Duodenal mucosa (tissue), 2 donors: ENCODE data around the gene HERC5.
"Not testable (repeated sequence)": the region's sequence is repeated elsewhere in the genome, so short reads cannot be mapped to it uniquely, and the experiment has no call there.

Experiments used
- H3K27ac ChIP-seq: one replicate; pipeline ENCODE4 v1.7.0; 2013; ENCODE audit warnings: low read depth, low read length
- H3K27me3 ChIP-seq, 2 donors: one replicate each; pipeline ENCODE4 v1.7.0; 2013; ENCODE audit warnings: low read length in 2 of 2, control low read depth in 1 of 2; ENCODE audit not compliant: insufficient read depth in 2 of 2, control insufficient read depth in 1 of 2
- H3K36me3 ChIP-seq, 2 donors: one replicate each; pipeline ENCODE4 v1.7.0; 2013; ENCODE audit warnings: low read length in 2 of 2, control low read depth in 1 of 2; ENCODE audit not compliant: insufficient read depth in 2 of 2, control insufficient read depth in 1 of 2
- H3K4me1 ChIP-seq, 2 donors: one replicate each; pipeline ENCODE4 v1.7.0; 2013; ENCODE audit warnings: low read length in 2 of 2, control low read depth in 1 of 2; ENCODE audit not compliant: insufficient read depth in 2 of 2, control insufficient read depth in 1 of 2
- H3K4me3 ChIP-seq, 2 donors: one replicate each; pipeline ENCODE4 v1.7.0; 2013; ENCODE audit warnings: low read length in 2 of 2, low read depth in 1 of 2
- H3K9ac ChIP-seq, 2 donors: one replicate each; pipeline ENCODE4 v1.7.0; 2013; ENCODE audit warnings: low read length in 2 of 2, low read depth in 1 of 2
- H3K9me3 ChIP-seq, 2 donors: one replicate each; pipeline ENCODE4 v1.7.0; 2013; ENCODE audit warnings: low read length in 2 of 2, control low read depth in 1 of 2; ENCODE audit not compliant: control insufficient read depth in 1 of 2

The HERC5 gene

GRCh38 chr4:88528861-88529260, 71.9 kb downstream of the HERC5 start:
- H3K36me3 ChIP-seq: no peaks in the 10 kb centered on the region
- no peaks in the 10 kb centered on the region for H3K27me3 ChIP-seq
- H3K27ac ChIP-seq: no peak overlapping the region
- H3K4me3 ChIP-seq: no peak overlapping the region
- H3K9me3 ChIP-seq: no peaks in the 10 kb centered on the region
- no peak overlapping the region for H3K9ac ChIP-seq
- peaks cover 8 to 11% of the 10 kb centered on the region in 2 donors for H3K4me1 ChIP-seq

GRCh38 chr4:88531549-88531948, 74.6 kb downstream of the HERC5 start:
- H3K27ac ChIP-seq: no peak overlapping the region
- H3K9ac ChIP-seq: no peak overlapping the region
- H3K4me3 ChIP-seq: no peak overlapping the region
- no peaks in the 10 kb centered on the region for H3K36me3 ChIP-seq
- H3K27me3 ChIP-seq: no peaks in the 10 kb centered on the region
- peaks cover 0 to 4% of the 10 kb centered on the region in 2 donors for H3K4me1 ChIP-seq
- H3K9me3 ChIP-seq: no peaks in the 10 kb centered on the region

DNA sequence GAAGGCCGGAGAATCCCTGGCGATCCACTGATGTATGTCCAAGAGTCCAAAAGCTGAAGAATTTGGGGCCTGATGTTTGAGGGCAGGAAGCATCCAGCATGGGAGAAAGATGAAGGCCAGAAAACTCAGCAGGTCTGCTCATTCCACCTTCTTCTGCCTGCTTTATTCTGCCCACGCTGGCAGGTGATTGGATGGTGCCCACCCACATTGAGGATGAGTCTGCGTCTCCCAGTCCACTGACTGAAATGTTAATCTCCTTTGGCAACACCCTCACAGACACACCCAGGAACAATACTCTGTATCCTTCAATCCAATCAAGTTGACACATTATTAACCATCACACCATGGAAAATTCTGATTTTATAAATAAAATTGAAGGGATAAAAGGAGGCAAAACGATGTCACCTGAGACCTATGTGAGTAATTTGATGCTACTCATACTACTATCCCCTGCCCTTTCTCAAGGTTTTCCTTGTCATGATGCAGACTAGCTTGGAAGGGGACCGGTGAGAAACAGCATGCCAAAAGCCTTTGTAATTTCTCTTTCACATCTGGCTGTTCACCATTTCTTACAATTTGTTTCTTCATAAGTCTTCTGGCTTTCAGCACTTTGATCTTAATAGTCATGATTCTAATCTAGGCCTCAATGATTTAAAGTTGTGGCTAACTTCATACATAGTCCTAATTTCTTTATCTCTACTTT, 76.3 kb downstream of the HERC5 start:
- Histone ChIP-seq H3K36me3 (no peaks in the 10 kb centered on the region), H3K4me3 (no peak overlapping the region), H3K9ac (no peak overlapping the region), H3K27me3 (no peaks in the 10 kb centered on the region), H3K27ac (no peak overlapping the region), H3K9me3 (no peaks in the 10 kb centered on the region), H3K4me1 (peaks cover 0 to 2% of the 10 kb centered on the region in 2 donors)

DNA sequence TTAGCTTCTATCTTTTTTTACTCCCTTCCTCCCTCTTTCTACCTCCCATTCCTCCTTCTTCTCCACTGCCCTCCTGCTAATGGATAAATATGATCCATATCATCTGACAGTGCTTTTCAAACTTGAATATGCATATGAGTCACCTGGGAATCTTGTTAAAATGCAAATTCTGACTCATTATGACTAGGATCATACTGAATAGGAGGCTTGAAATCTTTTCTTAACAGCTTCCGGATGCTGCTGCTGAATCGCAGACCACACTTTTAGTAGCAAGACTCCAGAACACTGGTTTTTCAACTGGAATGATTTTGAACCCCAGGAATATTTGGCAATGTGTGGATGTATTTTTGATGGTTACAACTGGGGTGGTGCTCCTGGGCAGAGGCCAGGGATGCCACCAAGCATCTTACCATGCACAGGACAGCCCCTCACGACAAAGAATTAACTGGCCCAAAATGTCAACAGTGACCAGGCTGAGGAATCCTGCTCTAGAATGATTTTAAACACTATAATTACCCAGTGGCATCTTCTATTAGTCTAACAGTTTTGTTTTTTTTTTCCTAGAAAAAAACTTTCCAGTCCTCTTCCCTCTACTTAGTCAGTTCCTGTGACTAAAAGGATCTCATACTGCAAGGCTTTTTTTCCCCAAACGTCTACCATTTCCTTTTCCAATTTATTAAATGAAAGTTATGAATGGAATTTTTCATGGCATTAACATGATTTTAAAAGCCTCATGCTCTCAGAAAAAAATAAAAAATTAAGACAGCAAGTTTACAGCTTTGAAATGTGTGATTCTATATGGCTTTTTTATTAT, 77.2 kb downstream of the HERC5 start:
- Histone ChIP-seq H3K27ac (no peak overlapping the region), H3K9ac (no peak overlapping the region)

DNA sequence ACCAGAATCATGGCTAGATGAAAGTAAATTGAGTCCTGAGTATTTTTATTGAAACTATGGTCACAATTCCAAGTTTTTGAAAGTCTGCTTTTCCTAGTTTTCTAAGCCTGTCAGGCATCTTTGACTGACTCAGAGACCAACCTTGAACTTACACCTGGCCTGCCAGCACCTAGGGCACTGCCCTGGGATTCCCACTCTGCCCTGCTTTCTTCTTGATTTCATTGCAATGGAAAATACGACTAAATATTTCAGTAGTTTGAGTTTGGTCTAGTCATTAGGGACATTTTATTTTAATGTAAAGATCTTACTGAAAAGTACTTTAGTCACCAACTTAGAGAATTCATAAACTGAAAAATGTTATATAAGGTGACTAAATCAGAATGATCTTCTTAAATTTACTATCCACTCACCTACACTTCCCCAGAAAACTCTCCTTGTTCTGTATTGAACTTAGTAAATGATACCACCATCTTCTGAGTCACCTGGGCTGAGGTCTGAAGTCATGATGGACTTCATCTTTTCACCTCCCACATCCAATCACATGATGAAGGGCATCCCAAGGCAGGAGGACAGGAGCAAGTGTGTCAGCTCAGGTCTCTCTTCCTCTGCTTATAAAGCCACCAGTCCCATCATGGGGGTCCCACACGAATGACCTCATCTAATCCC, 78.3 kb downstream of the HERC5 start:
- Histone ChIP-seq H3K27me3 (no peaks in the 10 kb centered on the region), H3K4me1 (no peaks in the 10 kb centered on the region), H3K27ac (no peak overlapping the region), H3K4me3 (no peak overlapping the region), H3K9ac (no peak overlapping the region), H3K36me3 (no peaks in the 10 kb centered on the region), H3K9me3 (no peaks in the 10 kb centered on the region)

More for the DNA sequence above, 77.2 kb downstream of the HERC5 start:
- Histone ChIP-seq H3K9me3 (no peaks in the 10 kb centered on the region), H3K4me1 (no peaks in the 10 kb centered on the region), H3K36me3 (no peaks in the 10 kb centered on the region), H3K27me3 (no peaks in the 10 kb centered on the region), H3K4me3 (no peak overlapping the region)

GRCh38 chr4:88537709-88538108, 80.8 kb downstream of the HERC5 start:
- Histone ChIP-seq H3K9ac (no peak overlapping the region), H3K9me3 (no peaks in the 10 kb centered on the region), H3K4me3 (no peak overlapping the region), H3K27me3 (no peaks in the 10 kb centered on the region), H3K36me3 (no peaks in the 10 kb centered on the region), H3K4me1 (no peaks in the 10 kb centered on the region), H3K27ac (no peak overlapping the region)

DNA sequence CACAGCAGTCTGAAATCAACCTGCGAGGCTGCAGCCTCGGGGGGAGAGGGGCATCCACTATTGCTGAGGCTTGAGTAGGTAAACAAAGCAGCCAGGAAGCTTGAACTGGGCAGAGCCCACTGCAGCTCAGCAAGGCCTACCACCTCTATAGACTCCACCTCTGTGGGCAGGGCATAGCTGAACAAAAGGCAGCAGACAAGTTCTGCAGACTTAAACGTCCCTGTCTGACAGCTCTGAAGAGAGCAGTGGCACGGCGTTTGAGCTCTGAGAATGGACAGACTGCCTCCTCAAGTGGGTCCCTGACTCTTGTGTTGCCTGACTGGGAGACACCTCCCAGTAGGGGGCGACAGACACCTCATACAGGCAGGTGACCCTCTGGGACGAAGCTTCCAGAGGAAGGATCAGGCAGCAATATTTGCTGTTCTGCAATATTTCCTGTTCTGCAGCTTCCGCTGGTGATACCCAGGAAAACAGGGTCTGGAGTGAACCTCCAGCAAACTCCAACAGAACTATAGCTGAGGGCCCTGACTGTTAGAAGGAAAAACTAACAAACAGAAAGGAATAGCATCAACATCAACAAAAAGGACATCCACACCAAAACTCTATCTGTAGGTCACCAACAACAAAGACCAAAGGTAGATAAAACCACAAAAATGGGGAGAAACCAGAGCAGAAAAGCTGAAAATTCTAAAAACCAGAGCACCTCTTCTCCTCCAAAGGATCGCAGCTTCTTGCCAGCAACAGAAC, 82.6 kb downstream of the HERC5 start:
- H3K9me3 ChIP-seq, H3K9ac ChIP-seq, H3K36me3 ChIP-seq, H3K4me1 ChIP-seq, H3K4me3 ChIP-seq, H3K27ac ChIP-seq, H3K27me3 ChIP-seq: not testable (repeated sequence)

DNA sequence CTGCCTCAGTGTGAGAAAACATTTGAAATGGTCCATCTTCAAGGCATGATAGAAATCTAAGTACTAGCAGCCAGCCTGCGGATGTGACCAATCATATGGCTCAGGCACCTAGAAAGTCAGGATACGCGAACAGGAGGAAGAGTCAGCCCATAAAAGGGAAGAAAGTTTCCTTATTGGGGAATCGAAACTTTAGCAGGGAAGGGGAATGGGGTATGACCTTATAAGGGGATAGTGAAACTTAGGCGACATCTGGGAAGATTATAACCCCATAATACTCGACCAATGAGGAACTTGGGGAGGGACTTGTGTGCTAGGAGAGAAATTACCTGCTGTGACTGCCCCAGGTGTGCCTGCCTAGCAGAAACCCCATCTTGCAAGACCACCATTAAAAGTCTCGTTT, 92.9 kb downstream of the HERC5 start:
- Histone ChIP-seq H3K4me1 (no peaks in the 10 kb centered on the region), H3K4me3 (no peak overlapping the region), H3K9me3 (no peaks in the 10 kb centered on the region), H3K27ac (no peak overlapping the region), H3K36me3 (no peaks in the 10 kb centered on the region), H3K9ac (no peak overlapping the region), H3K27me3 (no peaks in the 10 kb centered on the region)
